ENCODE data around the gene LMOD3.

The LMOD3 gene

DNA sequence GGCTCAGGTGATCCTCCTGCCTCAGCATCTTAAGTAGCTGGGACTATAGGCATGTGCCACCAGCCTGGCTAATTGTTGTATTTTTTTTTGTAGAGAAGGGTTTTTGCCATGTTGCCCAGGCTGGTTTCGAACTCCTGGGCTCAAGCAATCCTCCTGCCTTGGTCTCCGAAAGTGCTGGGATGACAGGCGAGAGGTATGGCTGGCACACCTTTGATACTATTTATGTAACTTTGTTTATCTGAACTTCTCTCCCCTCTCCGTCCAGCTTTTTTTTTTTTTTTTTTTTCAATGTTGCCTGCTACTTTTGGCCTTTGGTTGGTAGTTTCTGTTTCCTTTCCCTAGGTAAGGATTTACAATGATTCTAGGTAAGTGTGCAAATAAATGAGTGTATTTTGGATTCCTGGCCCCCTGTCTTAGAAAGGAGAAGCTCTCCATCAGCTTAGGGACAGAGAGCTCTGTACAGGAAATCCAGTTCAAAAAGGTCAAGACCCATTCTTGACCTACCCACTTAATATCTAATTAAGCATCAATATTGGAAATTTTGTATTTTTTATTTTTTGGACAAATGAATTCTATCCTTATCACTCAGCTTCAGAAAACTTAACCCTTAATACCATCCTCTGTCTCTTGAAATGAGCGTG, 30.9 kb downstream of the LMOD3 start:
- ATAC-seq (no peak), DNase-seq (no peak)
- peaks cover 30% of the 10 kb centered on the region for H3K36me3 Mint-ChIP-seq (ENCODE audit: low read depth)
- peak overlapping the region; percentile 48 for H3K4me3 Mint-ChIP-seq
- H3K9me3 Mint-ChIP-seq, result no peaks in the 10 kb centered on the region
- H3K4me1 Mint-ChIP-seq, result peaks cover 90% of the 10 kb centered on the region
- H3K27me3 Mint-ChIP-seq, result no peaks in the 10 kb centered on the region
- peak overlapping the region; percentile 96 for H3K27ac Mint-ChIP-seq

DNA sequence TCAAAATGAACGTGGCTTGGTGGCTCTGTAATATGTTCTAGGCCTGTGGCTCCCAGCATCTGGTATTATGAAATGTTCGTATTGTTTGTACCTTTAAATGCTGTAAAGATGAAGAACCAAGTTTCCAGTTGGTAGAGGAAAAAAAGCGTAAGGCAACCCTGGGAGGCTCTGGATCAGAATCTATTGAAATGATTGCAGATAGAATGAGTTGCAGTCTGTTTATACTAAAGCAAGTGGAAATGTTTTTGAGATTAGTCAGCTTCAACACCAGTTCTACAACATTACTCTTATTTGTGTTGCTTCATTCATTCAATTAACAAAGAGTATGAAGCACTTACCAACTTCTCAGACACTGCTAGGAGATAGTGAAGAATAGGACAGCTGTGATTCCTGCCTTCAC, 32.4 kb downstream of the LMOD3 start:
- ATAC-seq, result no peak
- Mint-ChIP-seq H3K9me3 (no peaks in the 10 kb centered on the region), H3K4me3 (no peak overlapping the region), H3K27ac (peak overlapping the region; percentile 74), H3K36me3 (ENCODE audit: low read depth) (peaks cover 23% of the 10 kb centered on the region), H3K27me3 (no peaks in the 10 kb centered on the region), H3K4me1 (peaks cover 76% of the 10 kb centered on the region)
- no peak for DNase-seq

DNA sequence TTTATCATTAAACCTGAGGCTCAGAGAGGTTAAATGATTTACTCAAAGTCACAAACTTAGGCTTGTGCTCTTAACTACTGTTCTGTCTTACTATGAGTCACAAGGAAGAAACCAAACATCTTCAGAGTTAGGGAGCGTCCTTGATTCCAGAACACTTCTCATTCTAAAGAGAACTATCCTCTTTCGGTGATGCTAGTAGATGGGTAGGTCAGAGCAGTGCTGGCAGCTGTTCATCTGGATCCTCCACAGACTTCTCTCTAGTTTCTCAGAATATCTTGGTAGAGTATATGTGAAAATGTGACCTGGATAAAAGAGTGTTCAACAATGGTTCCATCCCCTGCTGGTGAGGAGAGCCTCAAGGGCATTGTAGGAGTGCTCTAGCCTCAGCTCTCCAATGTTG, 34.3 kb downstream of the LMOD3 start:
- DNase-seq, result no peak
- Mint-ChIP-seq H3K27me3 (no peaks in the 10 kb centered on the region), H3K4me1 (peaks cover 74% of the 10 kb centered on the region), H3K4me3 (peak overlapping the region; percentile 74), H3K9me3 (no peaks in the 10 kb centered on the region), H3K27ac (peak overlapping the region; percentile 74), H3K36me3 (ENCODE audit: low read depth) (peaks cover 21% of the 10 kb centered on the region)
- ATAC-seq, result no peak

DNA sequence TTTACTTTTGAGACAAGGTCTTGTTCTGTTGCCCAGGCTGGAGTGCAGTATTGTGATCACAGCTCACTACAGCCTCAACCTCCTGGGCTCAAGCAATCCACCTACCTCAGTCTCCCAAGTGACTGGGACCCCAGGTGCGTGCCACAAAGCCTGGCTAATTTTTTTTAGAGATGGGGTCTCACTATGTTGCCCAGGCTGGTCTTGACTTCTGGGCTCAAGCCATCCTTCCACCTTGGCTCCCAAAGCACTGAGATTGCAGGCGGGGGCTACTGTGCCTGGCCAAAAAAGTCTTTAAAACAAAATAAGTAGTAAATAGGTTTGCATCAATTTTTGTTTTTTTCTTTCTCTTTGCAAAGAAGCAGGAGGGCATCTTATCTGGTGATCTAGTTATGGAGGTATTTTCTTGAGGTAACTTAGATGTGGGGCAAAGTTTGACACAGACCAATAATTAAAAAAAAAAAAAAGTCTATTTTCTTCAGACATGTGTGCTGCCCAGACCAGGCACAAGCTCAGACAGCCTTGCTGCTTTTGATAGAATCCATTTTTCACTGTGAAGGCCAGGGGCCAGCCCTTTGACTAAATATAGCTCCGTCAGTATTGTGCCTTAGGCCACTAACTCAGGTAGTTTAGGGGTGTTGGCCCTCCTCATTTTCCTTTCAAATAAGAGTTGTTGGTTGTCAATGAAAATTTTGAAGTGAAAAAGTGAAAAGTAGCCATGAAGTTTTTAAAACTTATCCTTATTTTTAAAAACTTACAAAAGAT, 35.2 kb downstream of the LMOD3 start:
- ATAC-seq (no peak), DNase-seq (no peak)
- no peaks in the 10 kb centered on the region for H3K9me3 Mint-ChIP-seq
- peak overlapping the region; percentile 74 for H3K4me3 Mint-ChIP-seq
- H3K36me3 Mint-ChIP-seq (ENCODE audit: low read depth), result peaks cover 21% of the 10 kb centered on the region
- H3K27ac Mint-ChIP-seq, result peak overlapping the region; percentile 74
- no peaks in the 10 kb centered on the region for H3K27me3 Mint-ChIP-seq
- peaks cover 75% of the 10 kb centered on the region for H3K4me1 Mint-ChIP-seq

DNA sequence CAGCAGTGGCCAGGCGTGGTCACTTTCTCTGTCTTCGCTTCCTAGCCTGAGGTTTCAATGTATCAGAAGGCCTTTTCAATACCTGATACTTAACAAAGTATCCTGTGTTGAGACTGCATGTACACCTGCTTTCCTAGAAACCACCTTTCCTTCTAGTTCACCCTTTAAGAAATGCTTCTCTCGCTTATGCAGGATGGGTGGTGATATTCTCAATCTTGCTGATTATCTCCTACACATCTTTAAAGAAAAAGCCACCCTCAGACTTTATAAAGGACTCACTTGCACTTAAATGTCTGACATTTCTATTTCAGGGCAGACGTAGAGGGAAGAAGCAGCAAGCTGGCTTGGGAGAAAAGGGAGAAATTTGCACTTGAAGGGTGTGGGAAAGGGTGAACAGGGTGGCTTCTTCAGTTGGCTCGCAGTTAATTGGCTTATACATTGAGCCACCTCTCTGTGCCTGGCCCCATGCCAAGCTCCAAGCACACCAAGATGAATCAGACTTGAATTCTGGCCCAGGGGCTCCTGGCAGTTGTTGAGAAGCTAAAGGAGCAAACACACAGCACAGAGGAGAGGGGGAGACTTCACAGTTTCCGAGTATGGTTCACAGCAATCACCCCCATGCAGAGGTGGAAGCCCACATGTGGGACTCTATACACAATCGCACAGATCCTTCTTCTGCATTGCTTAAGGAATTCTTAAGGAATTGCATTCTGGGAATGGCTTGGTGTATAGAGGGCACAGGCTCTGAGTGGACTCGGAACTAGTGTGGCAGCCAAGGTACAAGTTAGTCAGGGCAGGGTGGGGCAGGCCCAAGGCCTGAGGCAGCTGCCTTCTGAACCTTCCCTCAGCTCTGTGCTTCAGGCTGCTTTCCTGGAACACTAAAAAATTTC, 36.3 kb downstream of the LMOD3 start:
- ATAC-seq, result peak; percentile 45
- peak; percentile 83 for DNase-seq

DNA sequence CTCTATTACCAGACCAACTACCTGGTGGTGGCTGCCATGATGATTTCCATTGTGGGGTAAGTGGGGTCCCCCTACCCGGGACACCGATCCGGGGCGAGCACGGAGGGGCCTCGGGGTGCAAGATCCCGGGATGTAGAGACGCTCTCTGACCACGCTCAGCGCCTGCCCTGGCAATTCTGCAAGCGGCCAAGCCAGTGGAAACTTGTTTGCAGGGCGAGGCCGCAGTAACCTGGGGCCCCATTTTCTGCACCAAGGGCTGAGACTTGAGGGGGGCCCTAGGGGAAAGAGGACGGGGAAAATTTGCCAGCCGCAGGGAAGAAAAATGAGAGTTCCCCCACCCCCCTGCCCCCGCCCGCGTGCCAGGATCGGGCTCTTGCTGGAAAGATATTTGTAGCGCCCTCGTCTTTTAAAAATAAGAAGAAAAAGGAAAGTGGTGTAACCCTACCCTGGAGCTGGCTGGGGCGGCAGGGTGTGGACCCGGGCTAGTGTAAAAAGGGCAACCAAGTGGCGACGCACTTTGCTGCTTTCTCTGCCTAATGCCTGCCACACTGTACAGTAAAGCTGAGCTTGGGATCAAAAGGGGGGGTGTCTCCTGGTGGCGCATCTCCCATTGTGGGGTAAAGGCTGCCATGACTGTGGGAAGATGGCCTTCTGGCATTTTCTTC, 37.1 kb downstream of the LMOD3 start:
- Mint-ChIP-seq H3K9me3 (no peaks in the 10 kb centered on the region), H3K27ac (peak overlapping the region; percentile 99), H3K4me1 (peaks cover 77% of the 10 kb centered on the region), H3K36me3 (ENCODE audit: low read depth) (peaks cover 10% of the 10 kb centered on the region), H3K4me3 (peak overlapping the region; percentile 86), H3K27me3 (no peaks in the 10 kb centered on the region)
- ATAC-seq (no peak), DNase-seq (peak; percentile 41)

More for the DNA sequence above, 36.3 kb downstream of the LMOD3 start:
- H3K4me1 Mint-ChIP-seq, result peaks cover 76% of the 10 kb centered on the region
- peaks cover 16% of the 10 kb centered on the region for H3K36me3 Mint-ChIP-seq (ENCODE audit: low read depth)
- no peaks in the 10 kb centered on the region for H3K9me3 Mint-ChIP-seq
- peak overlapping the region; percentile 86 for H3K4me3 Mint-ChIP-seq
- H3K27ac Mint-ChIP-seq, result peak overlapping the region; percentile 99
- H3K27me3 Mint-ChIP-seq, result no peaks in the 10 kb centered on the region

DNA sequence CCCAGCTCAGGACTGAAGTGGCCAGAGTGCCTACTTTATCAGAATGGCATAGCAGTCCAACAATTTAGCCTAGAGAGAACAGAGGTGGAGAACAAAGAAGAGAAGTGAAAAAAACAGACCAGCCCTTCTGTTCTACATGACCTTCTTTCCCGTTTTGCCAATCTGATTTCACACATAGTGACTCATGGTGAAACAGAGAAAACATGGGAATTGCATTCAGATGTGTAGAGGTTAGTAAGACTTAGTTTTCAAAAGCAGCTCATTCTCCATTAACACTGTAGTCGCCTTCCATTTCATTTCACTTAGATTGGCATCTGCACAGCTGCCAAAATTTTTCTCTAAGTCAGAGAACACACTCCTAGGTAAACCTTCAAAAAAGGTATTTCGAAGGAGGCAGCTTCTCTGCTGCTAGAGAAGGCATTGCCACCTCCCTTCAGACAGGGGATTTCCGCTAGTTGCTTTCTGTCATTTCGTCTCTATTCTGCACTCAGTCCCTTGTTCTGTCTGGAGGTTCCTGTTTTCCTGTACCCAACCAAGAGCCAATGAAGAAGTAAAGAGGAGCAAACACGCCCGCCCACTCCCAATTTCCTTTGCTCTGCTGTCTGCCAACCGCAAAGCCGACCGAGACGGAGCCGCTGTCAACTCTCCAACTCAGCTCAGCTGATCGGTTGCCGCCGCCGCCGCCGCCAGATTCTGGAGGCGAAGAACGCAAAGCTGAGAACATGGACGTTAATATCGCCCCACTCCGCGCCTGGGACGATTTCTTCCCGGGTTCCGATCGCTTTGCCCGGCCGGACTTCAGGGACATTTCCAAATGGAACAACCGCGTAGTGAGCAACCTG, 37.8 kb downstream of the LMOD3 start, which contains the start of gene ARL6IP5:
Gene ARL6IP5 (plus strand): TSS at position 612 of the 842 bp plus-strand sequence. CDS start 111 bp downstream, at position 723.
- H3K27ac Mint-ChIP-seq, result peak within 1 kb of the TSS; percentile 99
- H3K27me3 Mint-ChIP-seq, result no peaks in the 10 kb centered on the region
- DNase-seq (peak; percentile 90), ATAC-seq (peak; percentile 55)
- no peaks in the 10 kb centered on the region for H3K9me3 Mint-ChIP-seq
- H3K4me3 Mint-ChIP-seq, result peak within 1 kb of the TSS; percentile 86
- H3K36me3 Mint-ChIP-seq (ENCODE audit: low read depth), result peaks cover 10% of the 10 kb centered on the region
- H3K4me1 Mint-ChIP-seq, result peaks cover 69% of the 10 kb centered on the region

DNA sequence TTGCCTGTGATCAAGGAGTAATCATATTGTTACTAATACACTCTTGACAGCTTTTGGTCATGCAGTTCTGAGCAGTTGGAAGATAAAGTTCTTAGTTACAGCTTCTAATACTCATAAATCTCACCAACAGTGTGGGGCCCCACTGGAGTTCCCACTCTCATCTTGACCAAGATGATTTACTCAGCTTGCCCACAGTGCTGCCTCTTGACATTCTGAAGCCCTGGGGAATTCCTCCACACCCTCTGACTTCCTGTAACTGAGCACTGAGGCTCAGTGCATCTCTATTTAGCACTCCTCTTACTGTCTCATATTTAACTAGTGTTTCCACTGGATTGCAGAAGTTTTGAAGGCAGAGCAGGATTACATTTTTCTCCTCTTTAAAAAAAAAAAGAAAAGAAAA, 39.6 kb downstream of the LMOD3 start:
- ATAC-seq (peak; percentile 73), DNase-seq (peak; percentile 72)
- Mint-ChIP-seq H3K27me3 (no peaks in the 10 kb centered on the region), H3K4me1 (peaks cover 69% of the 10 kb centered on the region), H3K9me3 (no peaks in the 10 kb centered on the region), H3K4me3 (peak overlapping the region; percentile 66), H3K36me3 (ENCODE audit: low read depth) (peaks cover 13% of the 10 kb centered on the region), H3K27ac (peak overlapping the region; percentile 99)

DNA sequence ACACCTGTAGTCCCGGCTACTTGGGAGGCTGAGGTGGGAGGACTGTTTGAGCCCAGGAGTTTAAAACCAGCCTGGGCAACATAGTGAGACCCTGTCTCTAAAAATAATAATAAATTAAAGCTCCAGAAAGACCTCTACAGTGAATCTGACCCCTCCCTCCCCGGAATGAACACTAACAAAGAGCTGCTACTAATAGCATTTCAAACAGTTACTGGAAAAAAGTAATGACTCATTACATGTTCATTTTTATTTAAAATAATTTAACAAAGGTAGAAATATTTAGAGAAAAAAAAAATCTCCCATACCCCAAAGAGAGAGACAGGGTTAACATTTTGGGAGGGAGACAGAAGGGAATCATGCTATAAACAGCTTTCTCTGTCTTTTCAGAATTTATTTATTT, 40.0 kb downstream of the LMOD3 start:
- Mint-ChIP-seq H3K4me3 (peak overlapping the region; percentile 66), H3K36me3 (ENCODE audit: low read depth) (peaks cover 15% of the 10 kb centered on the region), H3K9me3 (no peaks in the 10 kb centered on the region), H3K27me3 (no peaks in the 10 kb centered on the region), H3K27ac (peak overlapping the region; percentile 99), H3K4me1 (peaks cover 68% of the 10 kb centered on the region)
- ATAC-seq, result no peak
- DNase-seq, result no peak

DNA sequence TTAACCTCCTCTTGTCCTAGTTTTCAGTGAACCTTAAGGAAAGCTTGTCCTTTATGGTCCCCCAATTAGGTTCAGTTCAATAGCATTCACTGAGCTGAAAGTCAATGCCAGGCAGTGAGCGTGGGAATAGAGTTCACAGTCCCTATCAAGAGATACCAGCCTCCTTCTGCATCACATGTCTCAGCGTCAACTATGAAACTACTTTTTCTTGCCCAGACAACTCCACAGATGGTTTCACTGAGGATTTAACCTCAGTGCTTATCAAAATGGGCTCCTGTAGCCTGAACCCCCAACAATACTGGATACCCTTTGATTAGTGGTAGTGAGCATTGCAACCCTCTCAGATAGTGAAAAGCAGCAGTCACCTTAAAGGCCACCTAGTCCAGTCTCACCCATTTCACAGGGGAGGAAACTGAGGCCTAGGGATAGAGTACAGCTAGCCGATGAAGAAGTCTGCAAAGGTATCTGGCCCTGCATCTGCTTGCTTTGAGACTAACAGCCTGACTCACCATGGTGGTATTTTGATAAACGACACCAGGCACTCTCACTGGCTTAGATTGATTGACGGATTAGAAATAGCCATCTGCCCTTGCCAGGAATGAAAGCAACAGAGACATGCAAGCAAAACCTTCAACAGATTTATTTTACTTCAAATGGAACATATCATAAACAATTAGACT, 40.7 kb downstream of the LMOD3 start:
- Mint-ChIP-seq H3K27ac (peak overlapping the region; percentile 99), H3K4me3 (peak overlapping the region; percentile 66), H3K27me3 (no peaks in the 10 kb centered on the region), H3K36me3 (ENCODE audit: low read depth) (peaks cover 18% of the 10 kb centered on the region), H3K9me3 (no peaks in the 10 kb centered on the region), H3K4me1 (peaks cover 69% of the 10 kb centered on the region)
- ATAC-seq (no peak), DNase-seq (no peak)

DNA sequence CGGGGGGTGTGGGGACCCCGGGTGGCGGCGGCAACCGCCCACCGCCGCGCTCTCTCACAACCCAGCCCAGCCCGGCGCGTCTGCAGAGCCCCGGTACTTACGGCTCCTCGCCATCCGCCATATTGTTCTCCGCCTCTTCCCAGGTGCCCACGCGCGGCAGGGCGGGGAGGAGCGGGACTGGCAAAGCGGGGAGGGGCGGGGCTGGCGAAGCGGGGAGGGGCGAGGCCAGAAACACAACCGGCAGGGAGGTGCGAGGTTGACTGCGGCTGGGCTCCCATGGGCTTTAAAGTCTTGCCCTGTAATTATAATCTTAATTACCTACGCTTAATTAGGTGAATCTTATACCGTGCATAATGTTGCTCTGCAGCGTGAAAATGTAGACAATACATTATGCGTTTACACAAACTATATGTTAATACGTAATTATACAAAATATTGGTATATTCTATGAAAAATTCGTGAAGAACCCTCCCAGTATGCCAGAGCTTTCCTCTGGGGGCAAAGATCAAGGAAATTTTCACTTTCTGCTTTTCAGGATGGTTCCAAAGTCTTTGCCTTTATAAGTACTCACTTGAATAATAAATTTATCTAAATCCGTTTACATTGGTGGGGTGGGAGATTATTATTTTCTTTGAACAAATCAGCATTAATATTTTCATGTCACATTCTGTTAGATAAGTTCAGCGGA, 42.0 kb downstream of the LMOD3 start, which contains the start of gene UBA3:
Gene UBA3 (minus strand): TSS at position 133 of the 688 bp plus-strand sequence. CDS start 12 bp downstream, at position 121.
- Mint-ChIP-seq H3K9me3 (no peaks in the 10 kb centered on the region), H3K27ac (peak within 1 kb of the TSS; percentile 99), H3K4me3 (peak within 1 kb of the TSS; percentile 93), H3K4me1 (peaks cover 72% of the 10 kb centered on the region), H3K36me3 (ENCODE audit: low read depth) (peaks cover 19% of the 10 kb centered on the region), H3K27me3 (no peaks in the 10 kb centered on the region)
- DNase-seq (peak; percentile 93), ATAC-seq (peak; percentile 46)

All from activated naive CD8-positive, alpha-beta T cell treated with anti-CD3 and anti-CD28 coated beads, Interleukin-2, amount 50 U/mL, for 24 hours (primary cell).